GOT3 (cell line): ENCODE measurements around the gene PDE9A.

Experiments used
- DNase-seq: peaks from one replicate; lab custom pipeline; 2025; ENCODE audit warnings: mixed read lengths; lab: John Stamatoyannopoulos, UW

The PDE9A gene

GRCh38 chr21:42757422-42757821 lies 104.0 kb downstream of the PDE9A start:
- DNase-seq = no peak

GRCh38 chr21:42757826-42758655 lies 104.6 kb downstream of the PDE9A start:
- DNase-seq = no peak

- DNase-seq = no peak
Observed at GRCh38 chr21:42758721-42759593, 105.5 kb downstream of the PDE9A start.

GRCh38 chr21:42759594-42759927 lies 106.1 kb downstream of the PDE9A start:
- no peak for DNase-seq

GRCh38 chr21:42760361-42760950 lies 107.0 kb downstream of the PDE9A start:
- DNase-seq = no peak

GRCh38 chr21:42760951-42761751 lies 107.7 kb downstream of the PDE9A start:
- no peak for DNase-seq

GRCh38 chr21:42761776-42762335 lies 108.4 kb downstream of the PDE9A start:
- DNase-seq = no peak

- DNase-seq = no peak
Observed at GRCh38 chr21:42763581-42764442, 110.4 kb downstream of the PDE9A start.

GRCh38 chr21:42764443-42764760 lies 111.0 kb downstream of the PDE9A start:
- DNase-seq = no peak

- DNase-seq = no peak
Observed at GRCh38 chr21:42764883-42765282, 111.5 kb downstream of the PDE9A start.

GRCh38 chr21:42765656-42766055 lies 112.2 kb downstream of the PDE9A start:
- DNase-seq = no peak

GRCh38 chr21:42766739-42767560 lies 113.5 kb downstream of the PDE9A start:
- DNase-seq = no peak

GRCh38 chr21:42767561-42767835 lies 114.1 kb downstream of the PDE9A start:
- no peak for DNase-seq

- no peak for DNase-seq
Observed at GRCh38 chr21:42768324-42769121, 115.1 kb downstream of the PDE9A start.

- DNase-seq = no peak
Observed at GRCh38 chr21:42769183-42769819, 115.9 kb downstream of the PDE9A start.

- DNase-seq = no peak
Observed at GRCh38 chr21:42769820-42770716, 116.6 kb downstream of the PDE9A start.

GRCh38 chr21:42770717-42771502 lies 117.5 kb downstream of the PDE9A start:
- no peak for DNase-seq
